HepG2 (cell line): ENCODE measurements around the gene TWF1. TPM values are rescaled to one million over a fixed set of nuclear protein-coding genes. Genes with fewer than 3 reads are reported as not detected.

Source experiments
- ATAC-seq: fragments of 200-7000 bp; cut with Tn5 transposase; 3 replicates; pipeline ENCODE4 v1.9.1; 2020; ENCODE audit warnings: mild to moderate bottlenecking, moderate library complexity
- BruUV-seq: library from RNA; stranded (reverse); fragments of 400-500 nt; replicated peaks from 2 replicates; lab custom pipeline; 2021; lab: Mats Ljungman, UMichigan
- CTCF ChIA-PET: fragments of 300-600 bp; formaldehyde crosslinking; extraction: SDS; loops from one replicate; lab custom pipeline; 2021; ENCODE audit warnings: low total read pairs, inconsistent platforms, low intra/inter-chr PET ratio; lab: Yijun Ruan, JAX
- POLR2A ChIA-PET: fragments of 350-600 bp; sonication (Branson Sonifier 250); formaldehyde crosslinking; loops from one replicate; lab custom pipeline; 2020; ENCODE audit warnings: antibody characterized with exemption, inconsistent platforms; lab: Yijun Ruan, JAX
- DNase-seq: peaks from one replicate; pipeline ENCODE4 v3.0.0-alpha.2; 2015; ENCODE audit warnings: low spot score
- FAIRE-seq: peaks from 3 replicates; lab custom pipeline; 2011; peaks lifted over from hg19 to GRCh38; lab: Jason Lieb, UNC
- H2AFZ ChIP-seq: one replicate; pipeline ENCODE4 v1.6.1; 2011; ENCODE audit warnings: low read length, inconsistent platforms
- H3K27ac ChIP-seq: fragments of 300-600 bp; 3 replicates; pipeline ENCODE4 v1.8.0; 2011; ENCODE audit warnings: mixed run types, mild to moderate bottlenecking, mixed read lengths, low read length, inconsistent platforms; ENCODE audit not compliant: insufficient read depth; ENCODE audit errors: extremely low read length
- H3K27me3 ChIP-seq, 2 experiments: fragments of 200-600 bp in 1 of 2; 2 replicates in 1 of 2; 3 replicates in 1 of 2; pipeline versions ENCODE4 v1.6.0 to v1.8.0; 2011; ENCODE audit warnings: low read length in 2 of 2, mild to moderate bottlenecking in 2 of 2, moderate library complexity in 2 of 2, inconsistent platforms in 1 of 2; ENCODE audit not compliant: insufficient read depth in 2 of 2, control insufficient read depth in 1 of 2
- H3K36me3 ChIP-seq, 2 experiments: fragments of 200-600 bp in 1 of 2; replicated peaks in 1 of 2; 2 replicates in 1 of 2; 3 replicates in 1 of 2; pipeline versions ENCODE4 v1.5.1 to v1.8.0; 2011; ENCODE audit warnings: low read length in 2 of 2, inconsistent platforms in 1 of 2; ENCODE audit not compliant: insufficient read depth in 2 of 2, control insufficient read depth in 1 of 2
- H3K4me1 ChIP-seq: 2 replicates; pipeline ENCODE4 v1.5.1; 2012; ENCODE audit warnings: low read length, inconsistent platforms; ENCODE audit not compliant: insufficient read depth
- H3K4me2 ChIP-seq: 2 replicates; pipeline ENCODE4 v1.6.0; 2011; ENCODE audit warnings: low read depth, low read length, inconsistent platforms
- H3K4me3 ChIP-seq, 3 experiments: fragments of 200-600 bp in 1 of 3; sonication (generic), shearing (Covaris generic) in 1 of 3; replicated peaks in 1 of 3; 2 replicates each; pipeline ENCODE4 v1.5.1; 2011 to 2016; ENCODE audit warnings: low read length in 3 of 3, inconsistent platforms in 2 of 3, low read depth in 2 of 3, mild to moderate bottlenecking in 2 of 3, control low read depth in 1 of 3, mixed read lengths in 1 of 3; ENCODE audit not compliant: insufficient read depth in 1 of 3
- H3K79me2 ChIP-seq: one replicate; pipeline ENCODE4 v1.6.1; 2011; ENCODE audit warnings: low read length, inconsistent platforms; ENCODE audit not compliant: insufficient read depth
- H3K9ac ChIP-seq: 2 replicates; pipeline ENCODE4 v1.6.0; 2011; ENCODE audit warnings: mild to moderate bottlenecking, low read depth, low read length, inconsistent platforms; ENCODE audit not compliant: insufficient read depth
- H3K9me3 ChIP-seq: 2 replicates; pipeline ENCODE4 v1.5.1; 2012; ENCODE audit warnings: mild to moderate bottlenecking, low read length
- H4K20me1 ChIP-seq: 2 replicates; pipeline ENCODE4 v1.6.0; 2011; ENCODE audit warnings: inconsistent platforms, mild to moderate bottlenecking, low read length, moderate library complexity; ENCODE audit not compliant: insufficient read depth
- ARNT2 ChIP-seq: sonication (generic); formaldehyde crosslinking; IDR thresholded peaks from 2 replicates; pipeline ENCODE4 v1.8.0; 2022; ENCODE audit warnings: mild to moderate bottlenecking, low read depth, missing genetic modification reagents, moderate library complexity
- ATF4 ChIP-seq, 2 experiments: fragments of 450-650 bp in 1 of 2; sonication (generic) in 1 of 2; formaldehyde crosslinking; IDR thresholded peaks; 2 replicates each; pipeline versions ENCODE4 v1.5.0 to v1.8.0; 2020 to 2022; ENCODE audit warnings: mild to moderate bottlenecking in 1 of 2, missing genetic modification reagents in 1 of 2
- CCDC6 ChIP-seq: sonication (generic); formaldehyde crosslinking; IDR thresholded peaks from 2 replicates; pipeline ENCODE4 v1.8.1; 2022; ENCODE audit warnings: mild to moderate bottlenecking, missing genetic modification reagents, moderate library complexity
- CREM ChIP-seq, 2 experiments: sonication (generic) in 1 of 2; formaldehyde crosslinking in 1 of 2; IDR thresholded peaks; 2 replicates each; pipeline versions ENCODE4 v1.4.0 to v1.6.1; 2016 to 2020; ENCODE audit warnings: antibody characterized with exemption in 1 of 2, mild to moderate bottlenecking in 1 of 2, missing genetic modification reagents in 1 of 2
- HOXA3 ChIP-seq: sonication (generic); formaldehyde crosslinking; IDR thresholded peaks from 2 replicates; pipeline ENCODE4 v1.5.0; 2020; ENCODE audit warnings: missing genetic modification reagents
- NFIC ChIP-seq: IDR thresholded peaks from 2 replicates; pipeline ENCODE4 v1.6.1; 2012; ENCODE audit warnings: mild to moderate bottlenecking, low read length, inconsistent platforms
- NR1H2 ChIP-seq: sonication (generic); formaldehyde crosslinking; IDR thresholded peaks from 2 replicates; pipeline ENCODE4 v1.8.1; 2022; ENCODE audit warnings: low read depth, missing genetic modification reagents, borderline replicate concordance
- NR2F2 ChIP-seq: IDR thresholded peaks from 2 replicates; pipeline ENCODE4 v1.6.1; 2012; ENCODE audit warnings: low read depth, inconsistent platforms, borderline replicate concordance
- NRL ChIP-seq: sonication (generic); formaldehyde crosslinking; IDR thresholded peaks from 2 replicates; pipeline ENCODE4 v1.5.0; 2020; ENCODE audit warnings: missing genetic modification reagents, mild to moderate bottlenecking, moderate library complexity, borderline replicate concordance
- POGZ ChIP-seq: sonication (generic); formaldehyde crosslinking; IDR thresholded peaks from 2 replicates; pipeline ENCODE4 v1.4.0; 2020; ENCODE audit warnings: mild to moderate bottlenecking, missing genetic modification reagents
- RARA ChIP-seq: IDR thresholded peaks from 2 replicates; pipeline ENCODE4 v1.6.1; 2016; ENCODE audit warnings: missing genetic modification reagents, missing compliant biosample characterization
- SKI ChIP-seq: fragments of 450-650 bp; IDR thresholded peaks from one replicate; pipeline ENCODE4 v1.6.1; 2018; ENCODE audit warnings: mild to moderate bottlenecking; ENCODE audit not compliant: partially characterized antibody
- SOX13 ChIP-seq, 3 experiments: fragments of 450-650 bp in 1 of 3; sonication (generic) in 1 of 3; formaldehyde crosslinking in 1 of 3; IDR thresholded peaks in 2 of 3; conservative IDR thresholded peaks in 1 of 3; 2 replicates each; pipeline versions ENCODE4 v1.5.0 to v1.6.1; 2016 to 2020; ENCODE audit warnings: antibody characterized with exemption in 1 of 3, mild to moderate bottlenecking in 1 of 3, missing compliant biosample characterization in 1 of 3, missing genetic modification reagents in 1 of 3, moderate library complexity in 1 of 3
- ZFY ChIP-seq: sonication (generic); formaldehyde crosslinking; IDR thresholded peaks from 2 replicates; pipeline ENCODE4 v1.4.0; 2020; ENCODE audit warnings: missing genetic modification reagents
- ZMYM2 ChIP-seq: sonication (generic); formaldehyde crosslinking; IDR thresholded peaks from 2 replicates; pipeline ENCODE4 v1.8.0; 2022; ENCODE audit warnings: mild to moderate bottlenecking, missing genetic modification reagents
- ZNF331 ChIP-seq: sonication (generic); formaldehyde crosslinking; IDR thresholded peaks from 2 replicates; pipeline ENCODE4 v1.4.0; 2020; ENCODE audit warnings: missing genetic modification reagents
- ZNF552 ChIP-seq: sonication (generic); formaldehyde crosslinking; IDR thresholded peaks from 2 replicates; pipeline ENCODE4 v1.9.0; 2022; ENCODE audit warnings: missing genetic modification reagents, mild to moderate bottlenecking, borderline replicate concordance
- ZNF563 ChIP-seq: sonication (generic); formaldehyde crosslinking; IDR thresholded peaks from 2 replicates; pipeline ENCODE4 v1.8.0; 2022; ENCODE audit warnings: mild to moderate bottlenecking, moderate library complexity, missing genetic modification reagents
- ZNF570 ChIP-seq: sonication (generic); formaldehyde crosslinking; IDR thresholded peaks from 2 replicates; pipeline ENCODE4 v1.4.0; 2020; ENCODE audit warnings: mild to moderate bottlenecking, missing genetic modification reagents, borderline replicate concordance
- ZNF607 ChIP-seq: sonication (generic); formaldehyde crosslinking; IDR thresholded peaks from 2 replicates; pipeline ENCODE4 v1.5.1; 2020; ENCODE audit warnings: missing genetic modification reagents, mild to moderate bottlenecking, borderline replicate concordance
- ZNF614 ChIP-seq: IDR thresholded peaks from 2 replicates; pipeline ENCODE4 v1.6.1; 2018; ENCODE audit warnings: missing biosample characterization, missing genetic modification reagents, inconsistent platforms, borderline replicate concordance
- ZNF776 ChIP-seq: sonication (generic); formaldehyde crosslinking; IDR thresholded peaks from 2 replicates; pipeline ENCODE4 v1.4.0; 2020; ENCODE audit warnings: mild to moderate bottlenecking, missing genetic modification reagents
- ZNF792 ChIP-seq: IDR thresholded peaks from 2 replicates; pipeline ENCODE4 v1.6.1; 2016
- WGBS: methylation state at CpG from one replicate; pipeline ENCODE4 v1.1.6; 2017; ENCODE audit warnings: low lambda C conversion rate; 5-methylcytosine and 5-hydroxymethylcytosine counted together
- in situ Hi-C: cut with HindIII; loops from 2 replicates; pipeline ENCODE4 v1.10.0; 2017; ENCODE audit warnings: low pct_unique_long_range_greater_than_20kb; ENCODE audit not compliant: extremely low pct_ligation_motif_present
- intact Hi-C: fragments of 100-400 bp; cut with micrococcal nuclease; formaldehyde crosslinking; loops from one replicate; pipeline ENCODE4 v1.10.0; 2022; ENCODE audit not compliant: unreplicated experiment
- polyA plus RNA-seq, 8 experiments: library from polyadenylated mRNA; depleted of rRNA in 3 of 8; stranded (reverse) in 7 of 8; unstranded in 1 of 8; fragments of >200 nt; fragmentation: Illumina TruSeq in 4 of 8; extraction: Trizol in 4 of 8; gene quantifications; 2 replicates each; pipeline versions ENCODE4 v1.2.1 to v1.2.3, GENCODE V29; 2011 to 2016; ENCODE audit warnings: low read depth in 4 of 8, missing spikeins in 1 of 8, mixed read lengths in 1 of 8; ENCODE audit not compliant: insufficient read depth in 1 of 8
- total RNA-seq, 5 experiments: library from RNA; depleted of rRNA; stranded (reverse); fragments of >200 nt; fragmentation: Illumina TruSeq; extraction: Trizol; gene quantifications; 2 replicates each; pipeline ENCODE4 v1.2.3, GENCODE V29; 2016; ENCODE audit warnings: low read depth in 1 of 5
- TF ChIP-seq, protein P1 (sequence below): sonication (generic); formaldehyde crosslinking; IDR thresholded peaks from 2 replicates; pipeline ENCODE4 v1.4.0; 2020; ENCODE audit warnings: missing genetic modification reagents

TWF1 gene
- total and polyA plus RNA-seq, 2 of the 13 experiments (the other 11 are each of a cell fraction or from before 2014, with no cell fraction given) = 32.3 to 85.5 TPM

DNA sequence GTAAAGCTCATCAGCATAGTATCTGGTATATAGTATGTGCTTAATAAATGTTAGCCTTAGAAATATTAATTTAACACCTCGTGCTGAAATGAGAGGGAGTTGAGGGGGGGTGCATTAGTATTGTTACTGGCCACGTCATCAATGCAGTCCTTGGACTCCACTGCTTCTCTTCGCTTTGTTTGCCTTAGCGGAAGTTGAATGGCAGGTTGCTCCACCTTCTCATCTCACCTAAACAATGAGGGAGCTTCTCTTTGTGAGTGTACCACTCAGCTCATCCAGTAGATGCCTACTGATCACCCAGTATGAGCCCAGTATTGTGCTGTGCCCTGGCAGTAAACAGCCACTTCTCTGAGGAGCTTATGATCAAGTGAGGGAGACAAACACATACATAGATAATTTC lies 34.2 kb upstream of the TWF1 start (continued):
- no peak; the same call in 1 of the 2 replicates for TF ChIP-seq SOX13 (IDR thresholded peaks at IDR 0.05)
- TF ChIP-seq SOX13 (CRISPR knock-in tag; conservative IDR thresholded peaks at IDR 0.05 in 1 of 2, IDR thresholded peaks at IDR 0.05 in 1 of 2) = peak in 1 of 2 experiments; percentile 92; a peak in 2 of 4 replicates
- TF ChIP-seq ZNF614 (CRISPR knock-in tag) = no peak
- no peak for TF ChIP-seq CCDC6
- TF ChIP-seq CREM (IDR thresholded peaks at IDR 0.05) = peak; percentile 53; the same call in 1 of the 2 replicates
- no peak for TF ChIP-seq CREM (CRISPR knock-in tag; IDR thresholded peaks at IDR 0.05)
- no peak for TF ChIP-seq ARNT2 (CRISPR knock-in tag)
- TF ChIP-seq ZNF552 (CRISPR knock-in tag) = no peak
- no peak for TF ChIP-seq ZMYM2 (CRISPR knock-in tag)
- no peak for TF ChIP-seq POGZ (CRISPR knock-in tag)
- no peak for TF ChIP-seq NRL
- TF ChIP-seq ZNF570 = no peak

GRCh38 chr12:43836475-43836989 lies 30.4 kb upstream of the TWF1 start:
- peak overlapping the region; percentile 83 for H3K27ac ChIP-seq
- H3K9me3 ChIP-seq = no peaks in the 10 kb centered on the region
- intact Hi-C loops = loop anchor here (1.0 to 2.0 kb wide), 4 partner anchors 31 to 78 kb away; partner anchors contain the start of genes IRAK4 and PUS7L
- peak overlapping the region; percentile 75 to 86 (median 76) for H3K4me3 ChIP-seq
- WGBS = 4% methylated on average over 7 of the region's 8 CpGs
- ChIA-PET POLR2A (interaction anchor here (2.8 kb wide), 1 partner anchor 30 kb away, joined by 17 read pairs; the partner anchor contains the start of gene TWF1), CTCF (no interaction called here)
- no peaks in the 10 kb centered on the region for H4K20me1 ChIP-seq
- peak; percentile 81 for ATAC-seq
- no TSS peak for BruUV-seq
- peak overlapping the region; percentile 84 for H3K9ac ChIP-seq
- peak overlapping the region; percentile 85 for H3K4me2 ChIP-seq
- H3K36me3 ChIP-seq = no peaks in the 10 kb centered on the region
- H3K4me1 ChIP-seq = peaks cover 44% of the 10 kb centered on the region
- in situ Hi-C loops = no loop called here
- H2AFZ ChIP-seq = peak overlapping the region; percentile 55
- no peaks in the 10 kb centered on the region for H3K27me3 ChIP-seq
- no peak for FAIRE-seq
- H3K79me2 ChIP-seq = no peaks in the 10 kb centered on the region
- DNase-seq = peak; percentile 43
- no peak for TF ChIP-seq ZNF776 (CRISPR knock-in tag)
- TF ChIP-seq ZFY = no peak
- no peak for TF ChIP-seq ZNF331 (CRISPR knock-in tag)
- TF ChIP-seq ZNF607 (CRISPR knock-in tag) = no peak
- TF ChIP-seq, protein P1, sequence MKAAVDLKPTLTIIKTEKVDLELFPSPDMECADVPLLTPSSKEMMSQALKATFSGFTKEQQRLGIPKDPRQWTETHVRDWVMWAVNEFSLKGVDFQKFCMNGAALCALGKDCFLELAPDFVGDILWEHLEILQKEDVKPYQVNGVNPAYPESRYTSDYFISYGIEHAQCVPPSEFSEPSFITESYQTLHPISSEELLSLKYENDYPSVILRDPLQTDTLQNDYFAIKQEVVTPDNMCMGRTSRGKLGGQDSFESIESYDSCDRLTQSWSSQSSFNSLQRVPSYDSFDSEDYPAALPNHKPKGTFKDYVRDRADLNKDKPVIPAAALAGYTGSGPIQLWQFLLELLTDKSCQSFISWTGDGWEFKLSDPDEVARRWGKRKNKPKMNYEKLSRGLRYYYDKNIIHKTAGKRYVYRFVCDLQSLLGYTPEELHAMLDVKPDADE (CRISPR knock-in tag) = no peak
- TF ChIP-seq HOXA3 = no peak
- no peak for TF ChIP-seq SKI
- no peak for TF ChIP-seq ZNF792
- TF ChIP-seq NR1H2 (CRISPR knock-in tag) = no peak
- TF ChIP-seq RARA = 0 out of 2 replicates have a peak, but pooled peaks have one; percentile 2
- TF ChIP-seq NFIC = no peak
- TF ChIP-seq ATF4 (CRISPR knock-in tag; IDR thresholded peaks at IDR 0.05) = no peak
- 0 out of 2 replicates have a peak, but pooled peaks have one; percentile 4 for TF ChIP-seq ZNF563 (CRISPR knock-in tag)
- no peak for TF ChIP-seq NR2F2
